ENCODE results near the gene PSMC2. TPM values are rescaled to one million over a fixed set of nuclear protein-coding genes. Genes with fewer than 3 reads are reported as not detected.

PSMC2 gene
- total and polyA plus RNA-seq, 10 of the 15 experiments (the other 5 are each of a cell fraction or from before 2014, with no cell fraction given) = 117 to 347 (median 220) TPM

DNA sequence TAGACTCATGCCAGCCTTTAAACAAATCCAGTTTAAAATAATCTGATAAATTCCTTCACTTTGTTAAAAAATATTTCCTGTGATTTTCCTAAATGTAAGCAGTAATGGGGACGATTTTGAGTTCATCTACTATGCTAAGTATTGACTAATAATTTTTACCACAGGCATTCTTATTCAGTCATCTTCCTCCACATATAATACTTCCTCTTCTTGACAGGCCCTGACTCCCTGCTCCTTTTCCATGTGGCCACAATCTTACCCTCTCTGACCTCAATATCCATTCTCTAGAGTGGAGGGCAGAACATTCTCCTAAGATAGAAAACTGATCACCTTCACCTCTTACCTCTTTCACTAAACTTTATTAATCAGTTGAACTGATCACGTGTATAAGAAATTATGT lies 10.7 kb upstream of the PSMC2 start:
- no peak overlapping the region for H3K4me3 ChIP-seq
- FAIRE-seq = no peak

More for the DNA sequence above, 10.7 kb upstream of the PSMC2 start:
- 53% methylated on average over 2 of the region's 2 CpGs for WGBS (ENCODE audit: insufficient coverage, insufficient replicate concordance, low lambda C conversion rate, missing lambda C conversion rate)
- SMC1A ChIA-PET (ENCODE audit: uncharacterized antibody, unreplicated experiment) = interaction anchor here (0.6 kb wide), 1 partner anchor 13 kb away, joined by 3 read pairs; no protein-coding TSS in a partner anchor
- Histone ChIP-seq H3K36me3 (ENCODE audit: control insufficient read depth in 2 of 2, insufficient read depth in 2 of 2, low read length in 1 of 2) (peaks cover 1 to 45% of the 10 kb centered on the region in 2 experiments; a peak in 3 of 4 replicates), H3K9ac (ENCODE audit: control insufficient read depth, insufficient read depth, low read length) (no peak overlapping the region), H3K4me2 (ENCODE audit: control insufficient read depth, insufficient read depth) (no peak overlapping the region), H3K9me3 (replicated peaks; ENCODE audit: control insufficient read depth, insufficient read depth, low read length) (no peaks in the 10 kb centered on the region), H3K27me3 (replicated peaks in 1 of 2; ENCODE audit: control insufficient read depth in 2 of 2, insufficient read depth in 2 of 2, low read length in 1 of 2) (no peaks in the 10 kb centered on the region), H3K79me2 (ENCODE audit: control insufficient read depth, insufficient read depth, low read length) (peaks cover 22% of the 10 kb centered on the region), H3K4me1 (ENCODE audit: control insufficient read depth, insufficient read depth, low read length) (no peaks in the 10 kb centered on the region; the same call in 1 of the 2 replicates), H3K27ac (ENCODE audit: control insufficient read depth, insufficient read depth) (no peak overlapping the region), H2AFZ (ENCODE audit: control insufficient read depth, low read depth, low read length) (no peak overlapping the region), H4K20me1 (ENCODE audit: control insufficient read depth, insufficient read depth) (no peaks in the 10 kb centered on the region)
- in situ Hi-C loops (cut with MboI) (loop anchor here (25.0 kb wide), 1 partner anchor 1751 kb away; no protein-coding TSS in a partner anchor), intact Hi-C loops (cut with micrococcal nuclease; ENCODE audit: unreplicated experiment) (no loop called here)
- DNase-seq (ENCODE audit: low read depth, low spot score) = no peak
- no peak for TF ChIP-seq MYB (IDR thresholded peaks at IDR 0.05; ENCODE audit: borderline replicate concordance, low read depth, low read length)
- TF ChIP-seq, protein P1, sequence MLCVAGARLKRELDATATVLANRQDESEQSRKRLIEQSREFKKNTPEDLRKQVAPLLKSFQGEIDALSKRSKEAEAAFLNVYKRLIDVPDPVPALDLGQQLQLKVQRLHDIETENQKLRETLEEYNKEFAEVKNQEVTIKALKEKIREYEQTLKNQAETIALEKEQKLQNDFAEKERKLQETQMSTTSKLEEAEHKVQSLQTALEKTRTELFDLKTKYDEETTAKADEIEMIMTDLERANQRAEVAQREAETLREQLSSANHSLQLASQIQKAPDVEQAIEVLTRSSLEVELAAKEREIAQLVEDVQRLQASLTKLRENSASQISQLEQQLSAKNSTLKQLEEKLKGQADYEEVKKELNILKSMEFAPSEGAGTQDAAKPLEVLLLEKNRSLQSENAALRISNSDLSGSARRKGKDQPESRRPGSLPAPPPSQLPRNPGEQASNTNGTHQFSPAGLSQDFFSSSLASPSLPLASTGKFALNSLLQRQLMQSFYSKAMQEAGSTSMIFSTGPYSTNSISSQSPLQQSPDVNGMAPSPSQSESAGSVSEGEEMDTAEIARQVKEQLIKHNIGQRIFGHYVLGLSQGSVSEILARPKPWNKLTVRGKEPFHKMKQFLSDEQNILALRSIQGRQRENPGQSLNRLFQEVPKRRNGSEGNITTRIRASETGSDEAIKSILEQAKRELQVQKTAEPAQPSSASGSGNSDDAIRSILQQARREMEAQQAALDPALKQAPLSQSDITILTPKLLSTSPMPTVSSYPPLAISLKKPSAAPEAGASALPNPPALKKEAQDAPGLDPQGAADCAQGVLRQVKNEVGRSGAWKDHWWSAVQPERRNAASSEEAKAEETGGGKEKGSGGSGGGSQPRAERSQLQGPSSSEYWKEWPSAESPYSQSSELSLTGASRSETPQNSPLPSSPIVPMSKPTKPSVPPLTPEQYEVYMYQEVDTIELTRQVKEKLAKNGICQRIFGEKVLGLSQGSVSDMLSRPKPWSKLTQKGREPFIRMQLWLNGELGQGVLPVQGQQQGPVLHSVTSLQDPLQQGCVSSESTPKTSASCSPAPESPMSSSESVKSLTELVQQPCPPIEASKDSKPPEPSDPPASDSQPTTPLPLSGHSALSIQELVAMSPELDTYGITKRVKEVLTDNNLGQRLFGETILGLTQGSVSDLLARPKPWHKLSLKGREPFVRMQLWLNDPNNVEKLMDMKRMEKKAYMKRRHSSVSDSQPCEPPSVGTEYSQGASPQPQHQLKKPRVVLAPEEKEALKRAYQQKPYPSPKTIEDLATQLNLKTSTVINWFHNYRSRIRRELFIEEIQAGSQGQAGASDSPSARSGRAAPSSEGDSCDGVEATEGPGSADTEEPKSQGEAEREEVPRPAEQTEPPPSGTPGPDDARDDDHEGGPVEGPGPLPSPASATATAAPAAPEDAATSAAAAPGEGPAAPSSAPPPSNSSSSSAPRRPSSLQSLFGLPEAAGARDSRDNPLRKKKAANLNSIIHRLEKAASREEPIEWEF (IDR thresholded peaks at IDR 0.05; ENCODE audit: insufficient replicate concordance, low read depth, low read length) = no peak
- TF ChIP-seq SMARCA5 (IDR thresholded peaks at IDR 0.05) = no peak
- TF ChIP-seq CHD1 (IDR thresholded peaks at IDR 0.05; ENCODE audit: low read depth, low read length) = no peak
- TF ChIP-seq LARP7 (IDR thresholded peaks at IDR 0.05) = no peak
- no peak for TF ChIP-seq CBX3 (IDR thresholded peaks at IDR 0.05; ENCODE audit: borderline replicate concordance, low read depth)
- TF ChIP-seq TBL1XR1 (IDR thresholded peaks at IDR 0.05; ENCODE audit: low read depth, low read length) = no peak
- TF ChIP-seq REST (IDR thresholded peaks at IDR 0.05; ENCODE audit: low read depth, low read length) = no peak
- no peak for TF ChIP-seq SMC3 (IDR thresholded peaks at IDR 0.05; ENCODE audit: borderline replicate concordance, low read length)
- TF ChIP-seq CEBPB (IDR thresholded peaks at IDR 0.05; ENCODE audit: borderline replicate concordance in 1 of 2, low read depth in 2 of 2, low read length in 2 of 2) = no peak
- TF ChIP-seq SRF (IDR thresholded peaks at IDR 0.05; ENCODE audit: low read depth in 2 of 2, low read length in 2 of 2) = no peak
- TF ChIP-seq RELB (IDR thresholded peaks at IDR 0.05; ENCODE audit: low read depth) = no peak
- TF ChIP-seq NR2F1 (conservative IDR thresholded peaks at IDR 0.05) = no peak
- no peak for TF ChIP-seq CBX5 (IDR thresholded peaks at IDR 0.05; ENCODE audit: low read depth)
- TF ChIP-seq PAX8 (IDR thresholded peaks at IDR 0.05) = no peak
- ATAC-seq = no peak
- CTCF ChIA-PET = no interaction called here
- RAD21 ChIA-PET (ENCODE audit: unreplicated experiment) = no interaction called here
- TSS peak; percentile 26 for BruUV-seq (replicated peaks)
- POLR2A ChIA-PET = no interaction called here
